NCI-H460 (cell line): Measurements from ENCODE around the gene SCN4B. TPM values are rescaled to one million over a fixed set of nuclear protein-coding genes. Genes with fewer than 3 reads are reported as not detected.

Source experiments
- total RNA-seq: library from RNA; depleted of rRNA; stranded (reverse); fragments of >200 nt; shearing (Covaris generic); gene quantifications from 2 replicates; pipeline ENCODE4 v1.2.3, GENCODE V29; 2014; rRNA removed

Gene SCN4B
- total RNA-seq, 1 experiment from 2014 or later, result not detected

Other genes starting within 250 kb of the SCN4B start
- not detected in 2 replicates for gene TMPRSS13, start 223.4 kb downstream of the SCN4B start, total RNA-seq
- 0.35 and 2.7 TPM in 2 replicates for gene IL10RA, start 166.4 kb downstream of the SCN4B start, total RNA-seq
- not detected in 2 replicates for gene TMPRSS4, start 75.7 kb downstream of the SCN4B start, total RNA-seq
- gene SMIM35, start 65.9 kb downstream of the SCN4B start, total RNA-seq, result not detected in 2 replicates
- gene SCN2B, start 23.8 kb upstream of the SCN4B start, total RNA-seq, result not detected in 2 replicates
- not detected in 2 replicates for gene JAML, start 72.2 kb upstream of the SCN4B start, total RNA-seq
- gene MPZL3, start 99.5 kb upstream of the SCN4B start, total RNA-seq, result 3.4 and 3.6 TPM in 2 replicates
- gene MPZL2, start 111.5 kb upstream of the SCN4B start, total RNA-seq, result 0.09 and 0.79 TPM in 2 replicates
- gene CD3E, start 151.9 kb upstream of the SCN4B start, total RNA-seq, result not detected in 2 replicates
- gene CD3D, start 189.9 kb upstream of the SCN4B start, total RNA-seq, result not detected in 2 replicates
- gene CD3G, start 191.5 kb upstream of the SCN4B start, total RNA-seq, result not detected in 2 replicates
- 45.1 and 47.6 TPM in 2 replicates for gene UBE4A, start 206.8 kb upstream of the SCN4B start, total RNA-seq
- gene ATP5MG, start 248.8 kb upstream of the SCN4B start, total RNA-seq, result 155 and 161 TPM in 2 replicates